Ascending aorta (tissue), 2 donors: Measurements from ENCODE around the gene CMTM6. TPM values are rescaled to one million over a fixed set of nuclear protein-coding genes. Genes with fewer than 3 reads are reported as not detected.
A peak's percentile ranks its signal among the peaks of the same experiment; 100 is the strongest.

Experiments used
- DNase-seq, 2 donors: peaks; one replicate each; pipeline ENCODE4 v3.0.0-alpha.2; 2019; ENCODE audit warnings: low spot score in 2 of 2
- H3K27ac ChIP-seq, 2 donors: fragments of 200-600 bp; sonication (generic); one replicate each; pipeline ENCODE4 v1.5.1; 2016 to 2017; ENCODE audit warnings: mild to moderate bottlenecking in 1 of 2
- H3K27me3 ChIP-seq: fragments of 200-600 bp; sonication (generic); one replicate; pipeline ENCODE4 v1.5.1; 2017
- H3K36me3 ChIP-seq, 2 donors: fragments of 200-600 bp; sonication (generic); one replicate each; pipeline ENCODE4 v1.5.1; 2016
- H3K4me1 ChIP-seq, 2 donors: fragments of 200-600 bp; sonication (generic); one replicate each; pipeline ENCODE4 v1.5.1; 2016 to 2017; ENCODE audit warnings: mild to moderate bottlenecking in 1 of 2
- H3K4me3 ChIP-seq, 2 donors: fragments of 200-600 bp; sonication (generic); one replicate each; pipeline ENCODE4 v1.5.1; 2016 to 2017; ENCODE audit warnings: mild to moderate bottlenecking in 1 of 2
- H3K9me3 ChIP-seq, 2 donors: fragments of 200-600 bp; sonication (generic); one replicate each; pipeline ENCODE4 v1.5.1; 2016
- intact Hi-C: fragments of 100-400 bp; cut with DNase I; formaldehyde crosslinking; loops from one replicate; pipeline ENCODE4 v1.15.1; 2023
- total RNA-seq: library from RNA; depleted of rRNA; stranded (reverse); fragments of >200 nt; gene quantifications from one replicate; pipeline ENCODE4 v1.1.0, GENCODE V29; 2016
- TF ChIP-seq, protein P1 (sequence below), 3 experiments: fragments of 200-600 bp in 2 of 3; fragments of 450-650 bp in 1 of 3; sonication (generic) in 2 of 3; IDR thresholded peaks; one replicate each; pipeline ENCODE4 v1.5.1; 2016 to 2019; ENCODE audit warnings: antibody characterized with exemption in 3 of 3, mild to moderate bottlenecking in 1 of 3, moderate library complexity in 1 of 3

CMTM6 gene
- total RNA-seq, 1 donor from 2014 or later, result 12.7 TPM

DNA sequence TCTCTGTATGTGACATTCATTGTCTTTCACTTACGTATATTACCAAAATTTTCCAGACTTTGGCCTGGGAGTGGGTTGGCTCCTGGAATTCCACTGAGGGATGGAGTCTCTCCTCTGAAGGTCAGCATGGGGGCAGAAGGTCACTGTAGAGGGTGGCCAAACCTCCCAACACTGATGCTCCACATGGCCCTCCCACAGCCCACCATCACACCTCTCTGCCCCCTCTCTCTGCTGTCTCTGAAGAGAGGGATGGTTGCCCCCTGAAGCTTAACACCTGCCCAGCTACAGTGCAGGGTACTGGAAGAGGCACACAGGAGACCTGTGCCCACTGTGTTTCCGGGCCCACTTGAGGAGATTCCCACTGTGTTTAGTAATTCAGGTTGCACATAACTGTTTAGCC is 52.2 kb downstream of the CMTM6 start:
- H3K4me1 ChIP-seq, result no peaks in the 10 kb centered on the region
- TF ChIP-seq, protein P1, sequence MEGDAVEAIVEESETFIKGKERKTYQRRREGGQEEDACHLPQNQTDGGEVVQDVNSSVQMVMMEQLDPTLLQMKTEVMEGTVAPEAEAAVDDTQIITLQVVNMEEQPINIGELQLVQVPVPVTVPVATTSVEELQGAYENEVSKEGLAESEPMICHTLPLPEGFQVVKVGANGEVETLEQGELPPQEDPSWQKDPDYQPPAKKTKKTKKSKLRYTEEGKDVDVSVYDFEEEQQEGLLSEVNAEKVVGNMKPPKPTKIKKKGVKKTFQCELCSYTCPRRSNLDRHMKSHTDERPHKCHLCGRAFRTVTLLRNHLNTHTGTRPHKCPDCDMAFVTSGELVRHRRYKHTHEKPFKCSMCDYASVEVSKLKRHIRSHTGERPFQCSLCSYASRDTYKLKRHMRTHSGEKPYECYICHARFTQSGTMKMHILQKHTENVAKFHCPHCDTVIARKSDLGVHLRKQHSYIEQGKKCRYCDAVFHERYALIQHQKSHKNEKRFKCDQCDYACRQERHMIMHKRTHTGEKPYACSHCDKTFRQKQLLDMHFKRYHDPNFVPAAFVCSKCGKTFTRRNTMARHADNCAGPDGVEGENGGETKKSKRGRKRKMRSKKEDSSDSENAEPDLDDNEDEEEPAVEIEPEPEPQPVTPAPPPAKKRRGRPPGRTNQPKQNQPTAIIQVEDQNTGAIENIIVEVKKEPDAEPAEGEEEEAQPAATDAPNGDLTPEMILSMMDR (IDR thresholded peaks at IDR 0.05), result no peak
- intact Hi-C loops, result no loop called here
- no peak overlapping the region for H3K27ac ChIP-seq
- no peaks in the 10 kb centered on the region for H3K27me3 ChIP-seq
- DNase-seq, result no peak
- no peaks in the 10 kb centered on the region for H3K9me3 ChIP-seq
- H3K4me3 ChIP-seq, result no peak overlapping the region
- H3K36me3 ChIP-seq, result no peaks in the 10 kb centered on the region

DNA sequence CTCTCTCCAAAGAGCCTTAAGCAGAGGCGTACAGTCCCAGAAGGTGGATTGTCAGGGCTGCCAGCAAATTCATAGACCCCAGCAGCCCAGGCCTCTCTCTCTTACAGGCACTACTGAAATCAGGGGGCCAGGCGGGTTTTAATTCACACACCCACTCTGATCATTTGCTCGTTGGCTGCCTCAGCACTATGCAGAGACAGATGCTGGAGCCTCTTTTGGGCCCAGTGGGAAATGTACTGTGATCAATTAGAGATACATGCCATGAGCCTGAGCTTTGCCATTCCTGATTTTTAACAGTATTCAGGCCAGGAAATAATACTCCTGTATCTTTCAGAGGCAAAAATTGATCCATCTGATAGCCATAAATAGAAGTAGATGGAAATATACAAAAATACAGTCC is 53.0 kb downstream of the CMTM6 start:
- Histone ChIP-seq H3K27me3 (no peaks in the 10 kb centered on the region), H3K36me3 (no peaks in the 10 kb centered on the region), H3K27ac (no peak overlapping the region), H3K4me1 (no peaks in the 10 kb centered on the region), H3K4me3 (no peak overlapping the region), H3K9me3 (no peaks in the 10 kb centered on the region)
- TF ChIP-seq, protein P1 (IDR thresholded peaks at IDR 0.05), result no peak
- peak in 1 of 2 donors; percentile 24 for DNase-seq
- intact Hi-C loops, result no loop called here

DNA sequence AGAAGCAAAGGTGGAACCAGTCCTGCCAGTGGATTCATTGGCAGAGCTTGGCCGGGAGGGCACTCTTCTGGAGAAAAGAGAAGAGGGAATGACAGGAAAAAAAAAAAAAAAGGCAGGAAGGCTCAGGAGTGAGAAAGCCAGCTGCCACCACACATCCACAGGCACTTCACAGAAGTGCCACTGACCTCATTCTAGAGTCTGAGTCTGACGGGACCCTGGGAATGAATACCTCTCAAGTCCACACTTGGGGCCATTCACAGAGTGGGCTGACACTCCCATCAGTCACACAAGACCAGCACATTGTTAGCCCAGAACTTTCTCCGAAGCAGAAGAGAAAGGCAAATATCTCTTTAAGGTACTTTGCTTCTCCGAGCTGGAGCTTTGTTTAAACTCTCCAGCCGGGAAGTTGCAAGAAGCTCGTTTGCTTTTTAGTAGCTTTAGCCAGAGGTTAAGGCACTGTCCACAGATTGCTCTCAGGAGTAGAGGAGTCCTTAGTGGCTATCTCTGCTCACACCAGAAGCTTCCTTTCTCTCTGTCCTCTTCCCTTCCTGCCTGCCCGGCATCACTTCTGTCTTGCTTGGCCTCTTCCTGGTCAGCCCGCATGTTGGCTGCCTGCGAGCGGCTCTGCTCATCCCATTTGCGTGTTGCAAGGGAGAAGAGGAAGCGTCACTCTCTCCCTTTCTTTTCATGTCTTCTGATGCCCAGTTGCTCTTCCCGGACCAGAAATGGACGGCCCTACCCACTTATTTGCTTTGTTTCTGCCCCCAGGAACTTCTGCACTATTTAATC is 53.8 kb downstream of the CMTM6 start:
- intact Hi-C loops, result no loop called here
- peak in 1 of 2 donors; percentile 59 for DNase-seq

DNA sequence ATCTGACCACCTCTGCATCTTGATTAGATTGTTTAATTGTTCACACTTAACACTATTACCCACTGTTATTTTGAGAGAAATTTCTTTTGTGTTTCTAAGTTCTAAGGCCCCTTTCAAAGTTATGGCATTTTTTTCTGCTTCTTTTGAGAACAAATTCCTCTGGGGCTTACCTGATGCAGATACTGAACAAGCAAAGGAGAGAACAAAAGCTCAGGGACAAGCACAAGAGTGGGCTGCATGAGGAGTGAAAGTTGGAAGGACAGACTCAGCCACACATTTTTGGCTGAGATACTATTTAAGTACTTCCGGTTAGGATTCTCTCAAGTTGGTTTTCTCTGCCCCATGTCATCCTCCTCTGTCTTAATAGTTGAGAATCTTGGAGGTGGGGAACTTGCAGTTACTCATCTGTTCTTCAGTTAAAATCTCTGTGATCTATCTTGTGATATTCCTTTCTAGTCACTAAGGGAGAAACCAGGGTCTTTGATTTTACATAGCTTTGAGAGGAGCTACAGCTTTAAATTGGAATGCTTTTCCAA is 54.7 kb downstream of the CMTM6 start:
- Histone ChIP-seq H3K9me3 (no peaks in the 10 kb centered on the region), H3K4me1 (no peaks in the 10 kb centered on the region), H3K27me3 (no peaks in the 10 kb centered on the region), H3K27ac (no peak overlapping the region), H3K36me3 (no peaks in the 10 kb centered on the region), H3K4me3 (no peak overlapping the region)
- DNase-seq, result no peak
- intact Hi-C loops, result no loop called here
- TF ChIP-seq, protein P1 (IDR thresholded peaks at IDR 0.05), result no peak

More for the DNA sequence above, 53.8 kb downstream of the CMTM6 start:
- no peak overlapping the region for H3K4me3 ChIP-seq
- TF ChIP-seq, protein P1 (IDR thresholded peaks at IDR 0.05), result no peak
- no peak overlapping the region for H3K27ac ChIP-seq
- H3K4me1 ChIP-seq, result no peaks in the 10 kb centered on the region
- no peaks in the 10 kb centered on the region for H3K9me3 ChIP-seq
- no peaks in the 10 kb centered on the region for H3K36me3 ChIP-seq
- no peaks in the 10 kb centered on the region for H3K27me3 ChIP-seq

DNA sequence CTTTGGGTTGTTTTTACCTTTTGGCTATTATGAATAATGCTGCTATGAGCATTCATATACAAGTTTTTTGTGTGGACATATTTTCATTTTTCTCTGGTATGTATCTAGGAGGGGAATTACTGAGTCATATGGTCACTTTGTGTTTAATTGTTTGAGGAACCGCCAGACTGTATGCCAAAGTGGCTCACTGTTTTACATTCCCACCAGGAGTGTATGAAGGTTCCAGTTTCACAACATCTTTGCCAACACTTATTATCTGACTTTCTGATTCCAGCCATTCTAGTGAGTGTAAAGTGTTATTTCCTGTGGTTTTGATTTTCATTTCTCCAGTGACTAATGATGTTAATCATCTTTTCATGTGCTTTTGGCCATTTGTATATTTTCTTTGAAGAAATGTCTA is 59.2 kb downstream of the CMTM6 start:
- Histone ChIP-seq H3K27me3 (no peaks in the 10 kb centered on the region), H3K4me3 (no peak overlapping the region), H3K4me1 (no peaks in the 10 kb centered on the region), H3K36me3 (no peaks in the 10 kb centered on the region), H3K27ac (no peak overlapping the region), H3K9me3 (no peaks in the 10 kb centered on the region)
- DNase-seq, result no peak
- intact Hi-C loops, result no loop called here
- TF ChIP-seq, protein P1 (IDR thresholded peaks at IDR 0.05), result no peak
